GM12878 (cell line): ENCODE results near the gene HSF2BP.

Experiments used
- TF ChIP-seq, protein P1 (sequence below): IDR thresholded peaks from 2 replicates; pipeline ENCODE4 v1.6.1; 2011; ENCODE audit warnings: low read depth, mild to moderate bottlenecking, low read length, moderate library complexity, borderline replicate concordance; ENCODE audit errors: extremely low read depth
- TF ChIP-seq, protein P2 (sequence below): IDR thresholded peaks from 2 replicates; pipeline ENCODE4 v1.6.1; 2011; ENCODE audit warnings: low read depth, low read length, improper control_type of control experiment, borderline replicate concordance

DNA sequence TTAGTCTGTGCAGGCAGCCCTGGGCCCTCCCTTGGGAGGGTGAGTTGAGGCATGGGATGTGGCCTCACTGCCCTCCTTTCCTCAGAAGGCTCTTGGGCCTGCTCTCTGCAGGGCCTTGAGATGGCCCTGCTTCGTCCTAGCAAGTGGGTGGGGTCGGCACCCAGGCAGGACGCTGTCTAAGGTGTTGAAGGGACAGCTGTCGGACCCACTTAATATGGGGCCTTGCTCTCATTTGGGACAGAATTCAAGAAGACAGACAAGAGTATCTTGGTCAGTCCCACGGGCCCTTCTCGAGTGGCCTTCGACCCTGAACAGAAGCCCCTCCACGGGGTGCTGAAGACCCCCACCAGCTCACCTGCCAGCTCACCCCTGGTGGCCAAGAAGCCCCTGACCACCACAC is 33.7 kb upstream of the HSF2BP start:
- TF ChIP-seq, protein P1, sequence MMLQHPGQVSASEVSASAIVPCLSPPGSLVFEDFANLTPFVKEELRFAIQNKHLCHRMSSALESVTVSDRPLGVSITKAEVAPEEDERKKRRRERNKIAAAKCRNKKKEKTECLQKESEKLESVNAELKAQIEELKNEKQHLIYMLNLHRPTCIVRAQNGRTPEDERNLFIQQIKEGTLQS: no peak
- TF ChIP-seq, protein P2, sequence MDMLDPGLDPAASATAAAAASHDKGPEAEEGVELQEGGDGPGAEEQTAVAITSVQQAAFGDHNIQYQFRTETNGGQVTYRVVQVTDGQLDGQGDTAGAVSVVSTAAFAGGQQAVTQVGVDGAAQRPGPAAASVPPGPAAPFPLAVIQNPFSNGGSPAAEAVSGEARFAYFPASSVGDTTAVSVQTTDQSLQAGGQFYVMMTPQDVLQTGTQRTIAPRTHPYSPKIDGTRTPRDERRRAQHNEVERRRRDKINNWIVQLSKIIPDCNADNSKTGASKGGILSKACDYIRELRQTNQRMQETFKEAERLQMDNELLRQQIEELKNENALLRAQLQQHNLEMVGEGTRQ: no peak
